GM19468 (cell line): ENCODE results near the gene DGCR6.
"Not testable (repeated sequence)": the region's sequence is repeated elsewhere in the genome, so short reads cannot be mapped to it uniquely, and the experiment has no call there.

Experiments
- ATAC-seq: cut with Tn5 transposase; IDR thresholded peaks from one replicate; pipeline ENCODE4 v1.9.1; 2021; ENCODE audit warnings: mild to moderate bottlenecking, moderate library complexity, moderate number of reproducible peaks; ENCODE audit not compliant: unreplicated experiment; ENCODE audit errors: extremely low read depth

Gene DGCR6

DNA sequence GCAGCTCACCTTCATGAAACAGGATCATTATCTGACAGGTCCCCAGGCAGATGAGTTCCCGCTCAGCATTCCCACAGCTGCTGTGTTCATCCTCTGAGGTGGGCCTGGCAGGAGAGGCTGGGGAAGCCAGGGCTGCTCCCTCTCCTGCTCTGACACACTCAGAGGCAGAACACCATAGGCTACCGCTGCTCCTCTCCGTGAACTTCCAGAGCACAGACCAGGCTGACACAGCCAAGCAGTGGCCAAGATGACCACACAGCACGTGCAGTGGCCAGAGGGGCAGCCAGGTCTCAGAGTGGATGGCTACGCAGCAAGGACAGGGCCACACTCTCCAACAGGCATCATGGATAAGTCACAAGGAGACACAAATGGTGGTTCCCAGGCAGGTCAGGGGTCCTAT is 21.5 kb downstream of the DGCR6 start:
- no peak for ATAC-seq

DNA sequence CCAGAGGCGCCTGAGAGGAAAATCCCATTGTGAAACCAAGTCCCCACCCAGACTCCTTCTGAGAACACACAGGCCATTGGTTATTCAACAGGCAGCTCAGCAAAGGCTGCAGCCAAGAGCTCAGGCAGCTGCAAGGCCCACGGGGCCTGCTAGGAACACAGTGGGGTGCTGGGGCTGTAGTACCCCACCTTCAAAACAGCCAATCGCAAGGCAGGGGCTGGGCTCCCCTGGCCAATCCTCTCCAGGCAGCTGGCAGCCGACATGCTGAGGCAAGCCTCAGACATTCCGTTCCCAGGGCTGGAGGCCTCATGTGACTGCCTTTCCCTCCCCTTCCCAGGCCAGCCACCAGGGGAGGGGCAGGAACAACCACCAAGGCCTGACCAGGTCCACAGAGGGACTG is 23.3 kb downstream of the DGCR6 start:
- ATAC-seq = no peak

DNA sequence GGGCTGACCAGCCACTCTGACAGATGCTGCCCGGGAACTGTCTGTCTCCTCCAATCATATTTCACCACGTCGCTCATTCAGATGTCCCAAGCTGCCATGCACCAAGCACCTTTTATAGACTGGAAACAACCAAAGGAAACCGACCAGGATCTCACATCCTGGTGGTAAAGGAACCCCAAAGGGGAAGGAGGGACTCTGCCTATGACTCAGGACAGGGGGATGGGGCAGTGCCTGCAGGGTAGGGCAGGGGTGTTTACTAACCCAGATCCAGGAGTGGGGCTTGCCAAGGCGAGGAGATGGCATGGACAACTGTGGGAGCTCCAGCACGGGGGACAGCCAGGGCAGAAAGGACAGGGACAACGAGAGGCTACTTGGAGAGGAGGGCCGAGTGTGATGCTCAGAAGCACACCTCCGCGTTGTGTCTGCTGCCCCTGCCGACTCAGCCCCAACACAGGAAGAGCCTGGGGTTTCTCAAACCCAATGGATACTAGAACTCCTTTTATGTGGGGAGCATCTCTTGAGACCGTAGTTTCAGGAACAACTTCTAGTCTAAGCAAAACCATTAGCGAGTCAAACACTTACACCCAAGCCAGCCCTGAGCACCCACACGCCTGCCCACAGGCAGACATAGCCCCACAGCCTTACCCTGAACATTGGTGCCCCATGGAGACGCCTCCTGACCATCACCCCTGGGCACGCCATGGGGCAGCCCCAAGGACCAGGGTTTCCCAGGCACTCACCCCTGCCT is 26.0 kb downstream of the DGCR6 start:
- no peak for ATAC-seq

DNA sequence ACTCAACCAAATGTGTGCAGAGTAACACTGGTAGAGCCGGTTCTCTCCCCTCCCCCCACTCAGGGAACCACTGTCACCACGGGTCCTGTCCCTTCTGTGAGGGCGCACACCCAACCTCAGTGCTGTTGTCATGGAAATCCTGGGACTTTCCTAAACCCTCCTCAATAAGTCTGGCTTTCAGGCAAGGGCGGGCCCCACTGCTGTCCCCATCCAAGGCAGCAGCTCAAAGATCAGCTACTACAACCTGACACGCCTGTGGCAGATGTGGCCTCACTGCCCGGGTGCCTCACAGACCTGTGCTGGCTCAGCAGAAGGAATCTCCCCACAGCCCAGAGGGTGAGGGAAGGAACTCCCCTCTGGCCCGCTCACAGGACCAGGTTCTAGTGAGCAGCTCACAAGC is 27.8 kb downstream of the DGCR6 start:
- ATAC-seq = no peak

DNA sequence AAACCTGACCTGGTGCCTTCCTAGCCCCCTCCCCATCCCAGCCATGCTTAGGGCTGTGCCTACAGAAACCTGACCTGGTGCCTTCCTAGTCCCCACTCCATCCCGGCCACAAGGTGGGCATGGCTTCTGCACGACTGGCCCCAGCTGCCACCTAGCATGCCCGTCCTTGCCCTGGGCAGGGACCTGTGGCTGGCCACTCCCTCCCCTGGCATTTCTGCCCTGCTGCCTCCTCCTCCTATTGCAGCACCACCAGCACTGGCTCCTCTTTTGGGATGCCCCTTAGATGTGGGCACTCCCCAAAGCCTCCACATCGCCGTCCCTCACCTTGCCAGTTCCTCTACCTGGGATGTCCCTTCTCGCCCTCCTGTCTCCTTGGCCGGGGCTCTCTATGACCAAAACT is 28.6 kb downstream of the DGCR6 start:
- not testable (repeated sequence) for ATAC-seq

DNA sequence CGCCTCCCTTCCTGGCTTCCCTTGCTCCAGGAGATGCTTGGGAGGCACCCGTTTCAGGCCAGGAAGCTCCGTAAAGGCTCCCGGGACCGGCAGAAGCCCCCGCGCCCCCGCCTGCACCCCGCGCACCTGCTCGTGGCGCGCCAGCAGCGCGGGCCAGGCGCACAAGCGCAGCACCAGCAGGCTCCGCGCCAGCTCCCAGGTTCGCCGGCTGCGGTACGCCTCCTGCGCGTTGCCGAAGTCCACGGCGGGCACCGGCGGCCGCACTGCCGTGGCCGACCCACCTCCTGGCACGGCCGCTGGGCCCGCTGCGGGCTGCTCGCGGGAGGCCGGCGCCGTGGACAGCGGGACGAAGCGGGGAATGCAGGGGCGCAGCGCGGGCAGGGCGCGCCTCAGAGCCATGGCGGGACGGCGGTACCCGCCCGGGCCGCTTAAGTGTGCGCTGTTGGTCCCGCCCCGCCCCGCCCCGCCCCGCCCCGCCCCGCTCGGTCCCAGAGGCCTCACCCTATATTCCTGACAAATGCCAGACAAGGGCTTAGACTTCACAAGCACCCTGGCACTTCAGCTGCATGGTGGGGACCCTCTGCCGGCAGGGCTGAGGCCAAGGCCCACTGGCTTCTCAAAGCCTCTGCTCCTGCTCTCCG is 29.9 kb downstream of the DGCR6 start, which contains the start of gene PRODH:
Gene PRODH (minus strand): TSS at position 405 of the 641 bp plus-strand sequence. CDS start 6 bp downstream, at position 399.
- no peak for ATAC-seq

DNA sequence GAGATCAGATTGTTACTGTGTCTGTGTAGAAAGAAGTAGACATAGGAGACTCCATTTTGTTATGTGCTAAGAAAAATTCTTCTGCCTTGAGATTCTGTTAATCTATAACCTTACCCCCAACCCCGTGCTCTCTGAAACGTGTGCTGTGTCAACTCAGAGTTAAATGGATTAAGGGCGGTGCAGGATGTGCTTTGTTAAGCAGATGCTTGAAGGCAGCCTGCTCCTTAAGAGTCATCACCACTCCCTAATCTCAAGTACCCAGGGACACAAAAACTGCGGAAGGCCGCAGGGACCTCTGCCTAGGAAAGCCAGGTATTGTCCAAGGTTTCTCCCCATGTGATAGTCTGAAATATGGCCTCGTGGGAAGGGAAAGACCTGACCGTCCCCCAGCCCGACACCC is 32.6 kb downstream of the DGCR6 start:
- ATAC-seq = not testable (repeated sequence)

DNA sequence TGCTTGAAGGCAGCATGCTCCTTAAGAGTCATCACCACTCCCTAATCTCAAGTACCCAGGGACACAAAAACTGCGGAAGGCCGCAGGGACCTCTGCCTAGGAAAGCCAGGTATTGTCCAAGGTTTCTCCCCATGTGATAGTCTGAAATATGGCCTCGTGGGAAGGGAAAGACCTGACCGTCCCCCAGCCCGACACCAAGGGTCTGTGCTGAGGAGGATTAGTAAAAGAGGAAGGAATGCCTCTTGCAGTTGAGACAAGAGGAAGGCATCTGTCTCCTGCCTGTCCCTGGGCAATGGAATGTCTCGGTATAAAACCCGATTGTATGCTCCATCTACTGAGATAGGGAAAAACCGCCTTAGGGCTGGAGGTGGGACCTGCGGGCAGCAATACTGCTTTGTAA is 41.0 kb downstream of the DGCR6 start:
- ATAC-seq = not testable (repeated sequence)

DNA sequence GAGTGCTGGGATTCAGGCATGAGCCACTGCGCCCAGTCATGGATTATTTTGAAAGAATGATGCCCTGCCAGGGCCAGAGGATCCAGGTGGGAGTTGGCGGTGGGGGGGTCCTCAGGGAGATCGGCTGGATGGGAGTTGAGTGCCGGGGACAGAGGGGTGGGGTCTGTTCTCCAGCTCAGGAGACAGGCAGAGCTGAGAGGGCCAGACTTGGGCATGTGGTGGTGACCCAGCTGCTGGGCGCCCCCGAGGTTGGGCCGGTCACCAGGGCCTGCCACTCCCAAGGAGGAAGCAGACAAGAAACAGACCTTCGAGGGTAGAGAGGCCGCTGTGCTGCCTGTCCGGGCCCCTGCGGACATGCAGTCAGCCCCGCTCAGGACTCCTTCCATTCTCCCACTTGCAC is 41.8 kb downstream of the DGCR6 start:
- ATAC-seq = no peak

DNA sequence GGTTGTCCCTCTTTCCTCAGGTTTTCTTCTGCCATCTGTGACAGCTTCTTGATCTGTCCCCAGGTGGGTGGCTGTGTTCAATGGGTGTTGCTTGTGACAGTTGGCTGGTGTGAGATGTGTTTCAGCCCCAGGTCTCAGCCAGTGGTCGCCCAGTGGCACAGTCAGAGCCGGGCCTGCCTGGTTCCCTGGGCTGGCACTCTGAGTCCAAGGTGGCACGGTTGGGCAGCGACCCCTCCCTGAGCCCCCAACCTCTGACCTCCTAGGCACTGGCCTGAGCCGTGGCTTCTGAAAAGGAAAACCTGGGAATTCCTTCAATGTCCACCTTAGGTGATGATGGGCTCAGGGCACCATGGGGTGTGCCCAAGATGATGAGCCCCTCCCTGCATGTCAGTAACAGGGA is 44.0 kb downstream of the DGCR6 start:
- ATAC-seq = no peak

DNA sequence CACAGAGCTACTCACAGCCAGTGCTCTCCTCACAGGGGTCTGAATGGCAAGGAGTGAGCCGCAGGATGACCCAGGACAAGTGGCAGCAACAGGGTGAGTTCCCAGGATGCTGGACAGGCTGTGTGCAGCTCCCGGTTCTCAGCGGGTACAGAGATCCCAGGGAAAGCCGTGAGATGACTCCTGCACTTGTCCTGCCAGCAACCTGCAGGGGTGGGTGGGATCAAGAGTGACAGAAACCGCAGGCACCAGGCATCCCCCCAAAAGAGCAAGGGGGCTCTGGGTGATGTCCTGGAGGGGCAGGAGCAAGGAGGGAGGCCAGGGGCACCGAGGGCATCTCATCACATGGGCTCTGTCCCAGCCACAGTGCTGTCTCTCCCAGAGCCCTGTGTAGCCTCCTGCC is 45.9 kb downstream of the DGCR6 start:
- no peak for ATAC-seq

DNA sequence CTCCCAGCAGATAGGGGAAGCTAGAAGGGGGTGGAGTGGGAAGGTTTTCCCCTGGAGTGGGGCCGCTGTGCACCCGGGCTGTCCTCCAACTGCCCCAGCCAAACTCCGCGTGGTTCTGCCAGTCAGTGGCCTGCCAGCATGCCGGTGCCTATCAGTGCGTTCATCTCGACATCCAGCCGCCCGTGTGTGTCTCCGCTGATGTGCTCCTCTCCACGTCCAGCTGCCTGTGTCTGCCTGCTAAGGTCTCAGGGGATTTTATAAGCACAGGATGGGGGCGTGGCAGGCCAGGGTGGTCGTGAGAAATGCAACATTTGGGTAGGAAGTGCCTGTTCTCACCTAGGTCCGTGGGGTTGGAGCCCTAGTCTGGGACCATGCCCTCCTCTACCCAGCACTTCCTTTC is 47.0 kb downstream of the DGCR6 start:
- not testable (repeated sequence) for ATAC-seq

DNA sequence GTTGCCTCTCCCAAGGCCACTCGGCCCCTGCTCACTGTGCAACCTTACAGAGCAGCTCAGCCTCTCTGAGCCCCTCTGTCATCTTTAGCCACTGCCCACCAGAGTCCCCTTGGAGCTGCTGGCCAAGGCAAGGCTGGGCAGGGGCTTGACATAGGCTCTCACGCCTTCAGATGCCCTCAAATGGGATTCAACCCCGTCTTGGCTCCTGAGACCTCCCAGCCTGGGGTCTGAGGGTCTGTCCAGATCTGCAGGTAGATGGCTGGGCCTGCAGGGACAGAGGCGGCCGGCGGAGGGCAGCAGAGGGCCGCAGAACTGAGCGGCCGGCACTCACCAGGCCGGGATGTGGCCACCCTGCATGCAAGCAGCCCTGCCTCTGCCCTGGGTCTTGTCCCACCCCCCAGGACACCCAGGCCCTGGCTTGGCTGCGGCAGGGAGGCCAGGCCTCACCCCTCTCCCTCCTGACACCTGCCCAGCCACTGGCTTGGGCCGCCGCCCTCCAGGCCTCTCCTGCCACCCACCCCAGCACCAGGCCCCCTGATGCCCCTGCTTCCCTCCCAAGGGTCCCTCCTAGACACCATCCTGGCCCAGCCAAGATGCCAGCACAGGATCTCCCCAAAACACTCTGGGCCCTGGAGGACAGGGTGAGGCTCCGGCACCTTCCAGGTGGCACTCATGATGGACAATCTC is 48.3 kb downstream of the DGCR6 start:
- not testable (repeated sequence) for ATAC-seq

DNA sequence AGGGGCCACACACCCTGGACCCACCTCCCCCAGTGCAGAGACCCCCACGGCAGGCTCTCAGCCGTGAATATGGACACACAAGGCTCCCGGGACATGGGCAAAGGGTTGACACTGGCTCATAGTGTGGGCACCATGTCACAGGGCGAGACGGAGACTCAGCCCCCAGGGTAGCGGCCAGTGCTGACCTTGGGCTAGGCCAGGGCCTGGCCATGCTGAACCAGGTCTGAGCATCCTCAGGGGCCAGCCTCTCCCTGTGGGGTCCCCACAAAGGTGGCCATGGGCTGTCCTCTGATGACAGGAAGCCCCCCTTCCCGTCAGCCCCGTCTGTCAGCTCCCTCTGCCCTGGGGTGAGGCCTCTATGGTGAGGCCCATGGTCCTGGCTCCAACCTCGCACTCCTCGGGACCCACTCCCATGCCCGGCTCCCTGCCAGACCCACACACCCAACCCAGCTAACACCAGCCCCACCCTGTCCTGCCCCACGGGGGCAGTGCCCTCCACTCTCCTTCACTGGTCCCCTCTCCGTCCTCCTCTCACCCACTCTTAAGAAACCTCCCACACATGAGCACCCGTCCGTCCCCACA is 49.0 kb downstream of the DGCR6 start:
- no peak for ATAC-seq

DNA sequence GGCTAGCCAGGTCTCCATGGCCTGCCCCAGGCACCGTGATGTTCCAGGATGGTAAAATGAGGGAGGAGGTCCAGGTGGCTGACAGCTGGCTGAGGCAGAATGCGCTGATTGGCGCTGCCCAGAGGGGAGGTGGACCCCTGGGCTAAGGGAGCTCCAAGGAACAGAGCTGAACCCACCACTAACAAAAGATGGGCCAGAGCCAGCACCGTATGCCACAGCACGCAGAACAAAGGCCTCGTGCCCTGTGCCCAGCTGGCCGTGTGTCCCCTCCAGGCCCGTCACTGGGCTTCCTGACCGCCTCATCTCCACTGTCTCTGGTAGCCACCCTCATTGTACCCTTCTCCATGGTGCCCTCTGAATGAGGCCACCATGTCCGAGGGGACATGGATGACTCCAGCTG is 49.6 kb downstream of the DGCR6 start:
- no peak for ATAC-seq

DNA sequence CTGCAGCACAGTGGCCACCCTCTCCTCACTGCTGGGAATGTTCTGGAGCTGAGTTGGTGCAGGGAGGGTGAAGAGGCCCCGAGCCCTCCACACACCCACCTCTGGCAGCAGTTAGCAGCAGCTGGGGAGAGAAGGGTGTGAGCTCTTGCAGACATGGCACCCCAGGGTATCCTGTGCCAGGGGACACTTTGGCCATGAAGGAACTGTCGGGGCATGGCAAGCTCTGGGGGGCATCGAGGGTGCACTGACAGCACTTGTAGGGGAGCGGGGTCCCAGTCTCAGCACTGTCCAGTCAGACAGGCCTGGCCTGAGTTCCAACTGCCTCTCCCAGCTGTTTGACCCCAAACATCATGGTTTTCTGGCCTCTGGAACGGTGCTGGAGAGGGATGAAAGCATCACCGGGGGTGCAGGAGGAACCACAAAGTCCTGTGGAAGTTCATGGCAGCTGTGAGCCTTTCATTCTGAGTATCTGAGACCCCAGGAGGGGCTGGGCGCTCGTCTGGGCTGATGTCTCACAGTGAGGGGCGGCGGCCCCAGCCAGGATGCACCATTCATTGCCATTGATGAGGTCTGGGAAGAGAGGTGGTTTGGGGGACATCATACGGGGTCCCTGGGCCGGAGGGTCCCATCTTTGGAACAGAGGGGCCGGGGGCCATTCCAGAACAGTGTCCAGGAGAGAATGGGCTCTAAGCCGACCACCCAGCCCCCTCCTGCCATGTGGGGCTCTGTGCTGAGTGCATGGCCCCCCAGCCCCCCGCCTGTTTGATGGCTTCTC is 50.2 kb downstream of the DGCR6 start:
- not testable (repeated sequence) for ATAC-seq

DNA sequence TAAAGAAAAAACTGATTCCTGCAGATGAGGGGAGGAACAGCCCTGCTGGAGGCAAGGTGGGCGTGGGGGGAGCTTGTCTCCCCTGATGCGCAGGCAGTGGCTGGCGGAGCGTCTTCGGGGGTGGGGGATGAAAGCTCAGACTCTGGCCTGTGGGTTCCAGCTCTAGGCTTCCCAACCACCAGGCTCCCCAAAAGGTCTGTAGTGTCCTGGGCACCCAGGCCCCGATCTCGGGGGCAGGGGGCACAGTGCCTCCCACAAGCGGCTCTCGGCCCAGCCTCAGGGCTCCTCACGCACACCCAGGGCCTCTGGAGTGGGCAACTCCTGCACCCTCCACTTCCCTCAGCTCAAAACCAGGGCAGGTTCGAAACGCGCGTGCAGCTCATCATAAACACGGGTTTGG is 50.8 kb downstream of the DGCR6 start:
- ATAC-seq = not testable (repeated sequence)

DNA sequence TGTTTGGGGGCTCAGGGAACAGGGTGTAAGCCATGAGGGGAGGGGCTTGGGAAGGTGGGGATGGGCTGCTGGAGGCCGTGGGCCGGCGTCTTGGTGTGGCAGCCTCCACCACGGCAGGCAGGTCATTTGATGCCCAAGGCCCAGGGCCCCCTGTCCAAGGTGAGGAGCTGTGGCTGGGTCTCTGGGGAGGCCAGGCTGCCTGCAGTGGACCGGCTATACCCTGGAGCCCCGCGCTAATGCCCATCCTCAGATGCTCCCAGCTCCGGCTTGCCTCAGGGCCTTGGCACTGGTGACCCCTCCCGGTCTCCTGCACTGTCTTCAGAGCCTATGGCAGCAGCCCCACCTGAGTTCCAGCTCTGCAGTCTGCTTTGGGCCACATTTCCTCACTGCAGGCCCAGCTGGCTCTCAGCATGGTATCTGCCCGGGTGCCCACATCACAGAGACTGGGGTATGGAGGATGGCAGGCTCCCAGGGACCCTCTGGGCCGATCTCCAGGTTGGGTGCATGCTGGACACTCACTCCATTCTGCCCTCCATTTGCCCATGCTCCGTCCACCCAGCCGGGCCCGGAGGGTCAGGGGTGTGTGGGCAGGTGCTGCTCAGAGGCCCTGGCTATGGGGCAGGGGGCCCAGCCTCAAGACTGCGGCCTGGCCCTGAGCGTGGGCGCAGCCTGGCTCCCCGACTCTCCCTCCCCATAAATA is 51.7 kb downstream of the DGCR6 start:
- ATAC-seq = not testable (repeated sequence)

DNA sequence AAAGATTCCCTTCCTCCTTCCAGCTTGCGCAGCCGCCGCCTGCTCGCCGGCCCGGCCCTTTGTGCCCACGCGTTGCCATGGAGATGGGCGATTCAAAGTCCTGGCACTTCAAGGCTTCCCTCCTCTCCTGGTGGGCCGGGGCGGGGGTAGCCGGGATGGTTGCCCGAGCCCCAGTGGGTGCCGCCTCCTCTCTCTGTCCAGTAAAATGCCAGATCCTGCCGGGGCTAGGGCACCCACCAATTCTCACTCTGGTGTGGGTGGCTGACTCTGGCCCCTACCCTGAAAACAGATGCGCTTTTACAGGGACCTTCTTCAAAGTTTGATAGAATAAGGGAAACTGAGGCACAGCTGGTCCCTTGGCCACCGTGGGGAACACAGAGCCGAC is 52.2 kb downstream of the DGCR6 start:
- not testable (repeated sequence) for ATAC-seq

DNA sequence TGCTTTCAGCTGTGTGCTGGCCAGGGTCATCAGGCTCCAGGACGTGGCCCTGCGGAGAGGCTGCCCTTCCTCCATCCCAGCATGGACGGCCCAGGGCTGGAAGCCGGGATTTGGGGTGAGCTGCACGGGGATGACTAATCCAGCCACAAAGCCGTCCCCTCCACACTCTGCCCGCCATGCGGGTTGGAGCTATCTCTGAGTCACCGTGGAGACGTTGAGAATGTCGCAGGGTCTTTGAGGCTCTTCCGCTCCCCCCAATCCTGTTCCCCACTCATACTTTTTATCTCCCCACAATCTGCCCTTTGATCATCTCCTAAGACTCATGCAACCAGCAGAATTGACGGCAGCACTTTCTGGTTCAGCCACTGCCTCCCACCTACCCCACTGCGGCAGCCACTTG is 52.6 kb downstream of the DGCR6 start:
- ATAC-seq = not testable (repeated sequence)
